HL-60 (cell line): ENCODE data around the gene SNX27.

Source experiments
- DNase-seq, 2 experiments: peaks; one replicate each; pipeline ENCODE4 v3.0.0-alpha.2; 2010 to 2020; ENCODE audit warnings: low read depth in 1 of 2, low spot score in 1 of 2
- H3K27ac ChIP-seq: fragments of 250-450 bp; sonication (Bioruptor Pico); replicated peaks from 2 replicates; pipeline ENCODE4 v1.5.1; 2020; ENCODE audit warnings: mild to moderate bottlenecking, moderate library complexity
- H3K27me3 ChIP-seq: fragments of 250-450 bp; sonication (Bioruptor Pico); 2 replicates; pipeline ENCODE4 v1.5.1; 2021; ENCODE audit warnings: mild to moderate bottlenecking, moderate library complexity; ENCODE audit not compliant: insufficient read depth, poor library complexity, severe bottlenecking
- H3K4me3 ChIP-seq: replicated peaks from 2 replicates; pipeline ENCODE4 v1.5.1; 2011; ENCODE audit warnings: mild to moderate bottlenecking, control low read depth, low read length; ENCODE audit not compliant: insufficient read depth
- GABPA ChIP-seq: IDR thresholded peaks from 2 replicates; pipeline ENCODE4 v1.6.1; 2012; ENCODE audit warnings: low read depth
- POLR2AphosphoS5 ChIP-seq: IDR thresholded peaks from 2 replicates; pipeline ENCODE4 v1.6.1; 2012; ENCODE audit warnings: low read depth
- SPI1 ChIP-seq: IDR thresholded peaks from 2 replicates; pipeline ENCODE4 v1.6.1; 2012; ENCODE audit warnings: low read depth, mild to moderate bottlenecking, borderline replicate concordance
- TF ChIP-seq, protein P1 (sequence below): IDR thresholded peaks from 2 replicates; pipeline ENCODE4 v1.6.1; 2012; ENCODE audit warnings: low read depth; ENCODE audit not compliant: insufficient replicate concordance
- TF ChIP-seq, protein P2 (sequence below): IDR thresholded peaks from one replicate; pipeline ENCODE4 v1.5.1; 2011; ENCODE audit warnings: low read length, control low read depth, inconsistent platforms; ENCODE audit not compliant: insufficient read depth

Gene SNX27

DNA sequence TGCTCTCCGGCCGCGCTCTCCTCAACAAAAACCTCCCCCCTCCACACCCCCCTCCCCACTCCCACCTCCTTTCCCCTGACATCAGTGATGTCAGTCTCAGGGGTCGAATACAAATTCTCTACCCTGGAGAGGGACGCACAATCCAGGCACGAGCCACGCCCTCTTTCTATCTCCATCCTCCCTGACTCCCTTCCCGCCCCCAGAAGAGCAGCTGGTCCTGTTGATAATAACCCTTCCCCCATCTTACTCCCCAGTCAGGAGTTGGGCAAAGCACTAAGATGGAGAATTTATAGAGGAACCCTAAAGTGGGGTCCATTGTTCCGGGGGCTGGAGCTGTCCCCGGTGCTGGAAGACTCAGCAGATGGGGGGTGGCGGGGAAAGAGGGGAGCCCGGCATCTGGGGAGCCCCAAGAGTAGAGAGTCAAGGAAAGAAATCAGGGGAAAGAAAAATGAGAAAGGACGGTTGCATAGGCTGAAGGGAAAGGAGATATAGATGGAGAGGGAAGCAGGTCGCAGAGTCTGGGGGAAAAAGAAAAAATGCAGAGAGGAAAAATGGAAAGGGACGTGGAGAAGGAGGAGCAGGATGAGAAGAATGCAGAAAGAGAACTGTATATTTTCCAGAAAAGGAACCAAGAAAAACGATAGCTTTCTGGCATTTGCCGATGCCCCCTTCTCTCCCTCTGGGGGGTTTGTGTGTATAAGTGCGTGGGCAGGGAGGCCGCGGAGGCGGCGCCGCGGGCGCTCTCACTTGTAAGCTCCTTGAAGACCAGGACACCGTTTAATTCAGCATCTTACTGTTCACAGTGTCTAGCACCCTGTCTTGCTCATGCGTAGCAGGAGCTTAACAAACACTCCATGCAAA is 105.2 kb downstream of the SNX27 start, which contains the start of gene CELF3:
Gene CELF3 (minus strand): TSS at position 33 of the 861 bp plus-strand sequence. CDS start 783 bp downstream, outside the sequence.
- TF ChIP-seq POLR2AphosphoS5 = no peak
- TF ChIP-seq, protein P1, sequence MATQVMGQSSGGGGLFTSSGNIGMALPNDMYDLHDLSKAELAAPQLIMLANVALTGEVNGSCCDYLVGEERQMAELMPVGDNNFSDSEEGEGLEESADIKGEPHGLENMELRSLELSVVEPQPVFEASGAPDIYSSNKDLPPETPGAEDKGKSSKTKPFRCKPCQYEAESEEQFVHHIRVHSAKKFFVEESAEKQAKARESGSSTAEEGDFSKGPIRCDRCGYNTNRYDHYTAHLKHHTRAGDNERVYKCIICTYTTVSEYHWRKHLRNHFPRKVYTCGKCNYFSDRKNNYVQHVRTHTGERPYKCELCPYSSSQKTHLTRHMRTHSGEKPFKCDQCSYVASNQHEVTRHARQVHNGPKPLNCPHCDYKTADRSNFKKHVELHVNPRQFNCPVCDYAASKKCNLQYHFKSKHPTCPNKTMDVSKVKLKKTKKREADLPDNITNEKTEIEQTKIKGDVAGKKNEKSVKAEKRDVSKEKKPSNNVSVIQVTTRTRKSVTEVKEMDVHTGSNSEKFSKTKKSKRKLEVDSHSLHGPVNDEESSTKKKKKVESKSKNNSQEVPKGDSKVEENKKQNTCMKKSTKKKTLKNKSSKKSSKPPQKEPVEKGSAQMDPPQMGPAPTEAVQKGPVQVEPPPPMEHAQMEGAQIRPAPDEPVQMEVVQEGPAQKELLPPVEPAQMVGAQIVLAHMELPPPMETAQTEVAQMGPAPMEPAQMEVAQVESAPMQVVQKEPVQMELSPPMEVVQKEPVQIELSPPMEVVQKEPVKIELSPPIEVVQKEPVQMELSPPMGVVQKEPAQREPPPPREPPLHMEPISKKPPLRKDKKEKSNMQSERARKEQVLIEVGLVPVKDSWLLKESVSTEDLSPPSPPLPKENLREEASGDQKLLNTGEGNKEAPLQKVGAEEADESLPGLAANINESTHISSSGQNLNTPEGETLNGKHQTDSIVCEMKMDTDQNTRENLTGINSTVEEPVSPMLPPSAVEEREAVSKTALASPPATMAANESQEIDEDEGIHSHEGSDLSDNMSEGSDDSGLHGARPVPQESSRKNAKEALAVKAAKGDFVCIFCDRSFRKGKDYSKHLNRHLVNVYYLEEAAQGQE = peak; percentile 93
- Histone ChIP-seq H3K4me3 (no peak within 1 kb of the TSS), H3K27ac (no peak within 1 kb of the TSS), H3K27me3 (peaks cover 51% of the 10 kb centered on the region)
- no peak for DNase-seq

DNA sequence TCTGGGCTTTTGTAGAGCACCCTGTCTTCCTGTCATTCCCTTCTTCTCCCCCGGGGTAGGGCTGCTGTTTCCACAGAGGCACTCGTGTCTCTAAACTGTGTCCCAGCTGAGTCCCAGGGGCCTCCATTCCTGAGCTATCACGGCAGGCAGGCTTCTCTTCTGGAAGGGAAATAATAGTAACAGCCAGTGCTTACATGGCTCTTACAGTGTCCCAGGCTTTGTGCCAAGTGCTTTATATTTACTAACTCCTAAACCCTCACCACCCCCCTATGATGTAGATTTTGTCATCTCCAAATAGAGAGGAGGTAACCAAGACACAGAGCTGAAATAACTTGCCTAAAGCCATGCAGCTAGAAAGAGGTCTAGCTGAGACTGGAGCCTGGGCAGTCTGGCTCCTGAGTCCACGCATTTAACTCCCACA is 106.2 kb downstream of the SNX27 start:
- no peak overlapping the region for H3K4me3 ChIP-seq
- peaks cover 55% of the 10 kb centered on the region for H3K27me3 ChIP-seq
- TF ChIP-seq POLR2AphosphoS5 (no peak), SPI1 (no peak), GABPA (no peak)
- TF ChIP-seq, protein P1 = no peak
- TF ChIP-seq, protein P2, sequence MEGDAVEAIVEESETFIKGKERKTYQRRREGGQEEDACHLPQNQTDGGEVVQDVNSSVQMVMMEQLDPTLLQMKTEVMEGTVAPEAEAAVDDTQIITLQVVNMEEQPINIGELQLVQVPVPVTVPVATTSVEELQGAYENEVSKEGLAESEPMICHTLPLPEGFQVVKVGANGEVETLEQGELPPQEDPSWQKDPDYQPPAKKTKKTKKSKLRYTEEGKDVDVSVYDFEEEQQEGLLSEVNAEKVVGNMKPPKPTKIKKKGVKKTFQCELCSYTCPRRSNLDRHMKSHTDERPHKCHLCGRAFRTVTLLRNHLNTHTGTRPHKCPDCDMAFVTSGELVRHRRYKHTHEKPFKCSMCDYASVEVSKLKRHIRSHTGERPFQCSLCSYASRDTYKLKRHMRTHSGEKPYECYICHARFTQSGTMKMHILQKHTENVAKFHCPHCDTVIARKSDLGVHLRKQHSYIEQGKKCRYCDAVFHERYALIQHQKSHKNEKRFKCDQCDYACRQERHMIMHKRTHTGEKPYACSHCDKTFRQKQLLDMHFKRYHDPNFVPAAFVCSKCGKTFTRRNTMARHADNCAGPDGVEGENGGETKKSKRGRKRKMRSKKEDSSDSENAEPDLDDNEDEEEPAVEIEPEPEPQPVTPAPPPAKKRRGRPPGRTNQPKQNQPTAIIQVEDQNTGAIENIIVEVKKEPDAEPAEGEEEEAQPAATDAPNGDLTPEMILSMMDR = no peak
- no peak overlapping the region for H3K27ac ChIP-seq
- no peak for DNase-seq

DNA sequence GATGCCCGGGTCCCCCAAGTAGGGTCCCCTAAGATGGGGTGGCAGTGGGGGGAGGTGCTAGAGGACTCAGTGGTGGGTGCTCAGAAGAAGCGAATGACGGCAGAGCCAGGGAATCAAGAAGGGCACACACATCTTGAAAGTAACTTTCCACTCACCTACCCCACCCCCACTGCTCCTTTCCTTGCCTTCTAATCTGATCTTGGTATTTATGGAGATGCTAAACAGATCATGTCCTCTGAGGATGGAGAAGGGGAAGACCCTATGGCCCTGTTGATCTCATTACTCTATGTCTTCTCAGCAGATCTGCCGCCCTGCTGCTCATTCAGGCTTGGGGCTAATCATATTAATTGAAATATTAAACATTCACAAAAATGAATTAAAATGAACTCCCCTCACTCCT is 106.8 kb downstream of the SNX27 start:
- DNase-seq = no peak
- Histone ChIP-seq H3K27me3 (peaks cover 55% of the 10 kb centered on the region), H3K27ac (no peak overlapping the region), H3K4me3 (no peak overlapping the region)
- TF ChIP-seq, protein P2 = no peak

DNA sequence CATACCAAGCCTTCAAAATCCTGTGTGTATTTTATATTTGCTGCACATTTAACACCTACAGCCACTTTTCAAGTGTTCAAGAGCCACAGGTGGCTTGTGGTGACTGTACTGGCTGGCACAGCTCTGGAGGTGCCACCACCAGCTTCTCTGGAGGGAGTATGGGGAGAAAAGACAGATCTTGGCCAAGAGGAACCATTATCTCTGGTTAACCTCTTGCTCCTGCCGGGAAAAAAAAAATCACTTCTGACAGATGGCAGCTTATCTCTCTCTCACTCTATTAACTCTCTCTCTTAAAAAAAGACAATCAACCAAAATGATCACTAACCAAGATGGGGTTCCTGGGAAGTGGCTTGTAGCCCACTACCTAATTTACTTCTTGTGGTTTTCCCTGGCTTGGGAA is 108.3 kb downstream of the SNX27 start:
- Histone ChIP-seq H3K27me3 (peaks cover 59% of the 10 kb centered on the region), H3K27ac (no peak overlapping the region), H3K4me3 (no peak overlapping the region)
- TF ChIP-seq, protein P1 = no peak
- TF ChIP-seq, protein P2 = no peak
- DNase-seq = no peak
